ENCODE results near the gene RCBTB1.
A peak's percentile ranks its signal among the peaks of the same experiment; 100 is the strongest.
"Not testable (repeated sequence)": the region's sequence is repeated elsewhere in the genome, so short reads cannot be mapped to it uniquely, and the experiment has no call there.

The RCBTB1 gene

DNA sequence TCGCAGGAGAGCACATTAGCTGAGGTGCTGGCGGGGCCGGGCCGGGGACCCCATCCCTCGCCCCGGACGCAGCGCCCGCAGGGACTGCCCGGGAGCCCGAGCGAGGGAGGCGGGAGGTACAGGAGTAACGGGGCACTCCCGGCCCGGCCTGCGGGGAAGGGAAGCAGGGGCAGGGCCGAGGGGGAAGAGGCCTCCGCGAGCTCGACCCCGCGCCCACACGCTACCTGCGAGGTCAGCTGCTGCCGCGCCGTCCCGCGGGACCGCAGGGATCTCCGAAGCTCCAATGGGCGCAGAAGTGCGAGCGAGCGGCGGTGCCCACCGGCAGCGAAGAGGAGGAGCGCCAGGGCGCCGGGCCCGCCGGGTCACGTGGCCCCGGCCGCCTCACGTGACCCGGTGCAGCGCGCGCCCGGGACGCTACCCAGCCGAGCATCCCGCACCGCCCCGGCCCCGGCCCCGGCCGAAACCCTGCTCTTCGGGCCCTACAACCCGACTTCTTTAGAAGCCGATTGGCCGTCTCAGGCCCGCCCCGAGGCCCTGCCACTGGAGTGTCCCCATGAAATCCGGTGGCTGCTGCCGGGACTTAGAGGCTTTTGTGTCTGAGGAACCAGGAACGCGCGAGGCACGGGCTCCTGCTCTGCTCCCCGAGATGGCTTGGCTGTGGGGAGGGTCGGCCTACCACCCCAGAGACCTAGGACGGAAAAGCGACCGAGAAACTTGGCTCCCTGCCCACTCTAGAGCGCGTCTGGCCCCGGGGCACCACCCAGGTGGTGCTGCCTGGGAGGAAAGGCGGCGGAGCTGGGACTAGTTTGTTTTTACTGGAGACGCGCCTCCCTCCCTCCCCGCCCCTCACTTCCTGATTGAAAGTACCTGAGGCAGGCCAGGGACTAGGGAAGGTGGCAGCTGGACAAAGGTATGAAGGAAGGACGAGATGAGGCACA is at the start of gene RCBTB1:
Gene RCBTB1 (minus strand): TSS at position 339 of the 938 bp plus-strand sequence. CDS start 18,279 bp downstream, outside the sequence.
- DNase-seq: peak in 56 of 58 donors; percentile 19 to 86 (median 67)

DNA sequence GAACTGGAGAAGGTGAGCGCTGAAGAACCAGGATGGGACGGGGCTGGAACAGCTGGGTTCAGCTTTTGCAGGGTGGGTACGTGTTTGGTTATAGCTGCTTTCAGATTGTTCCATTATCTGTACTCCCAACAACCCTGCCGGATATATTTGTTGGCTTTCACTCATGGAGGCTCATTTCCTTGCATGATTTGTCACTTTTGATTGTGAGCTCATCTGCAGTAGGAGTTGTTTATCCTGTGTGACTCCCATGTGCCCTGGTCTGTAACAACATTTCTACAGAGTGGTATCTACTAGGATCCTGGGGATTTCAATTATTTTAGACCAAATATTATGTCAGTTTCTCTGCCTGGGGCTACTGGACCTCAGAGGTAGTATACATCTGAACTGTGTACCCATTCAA is 48.4 kb upstream of the RCBTB1 start:
- no peak for DNase-seq

DNA sequence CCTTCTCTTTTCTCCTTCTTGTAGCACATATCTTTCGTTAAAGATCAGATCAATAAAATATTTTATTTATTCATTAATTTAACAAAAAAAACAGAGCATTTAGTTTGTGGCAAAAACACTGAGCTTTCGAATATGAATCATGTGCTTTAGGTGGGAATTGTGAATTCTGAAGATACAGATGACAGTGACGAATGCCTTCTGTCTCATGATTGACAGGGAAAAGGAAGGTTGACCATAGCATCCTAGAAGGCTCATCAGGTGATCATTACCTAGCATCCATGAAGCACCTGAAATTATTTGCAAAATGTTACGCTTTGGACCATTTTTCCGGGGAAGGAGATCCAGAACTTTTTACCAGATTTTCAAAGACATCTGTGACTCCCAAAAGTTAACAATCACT is 46.8 kb upstream of the RCBTB1 start:
- no peak for DNase-seq

DNA sequence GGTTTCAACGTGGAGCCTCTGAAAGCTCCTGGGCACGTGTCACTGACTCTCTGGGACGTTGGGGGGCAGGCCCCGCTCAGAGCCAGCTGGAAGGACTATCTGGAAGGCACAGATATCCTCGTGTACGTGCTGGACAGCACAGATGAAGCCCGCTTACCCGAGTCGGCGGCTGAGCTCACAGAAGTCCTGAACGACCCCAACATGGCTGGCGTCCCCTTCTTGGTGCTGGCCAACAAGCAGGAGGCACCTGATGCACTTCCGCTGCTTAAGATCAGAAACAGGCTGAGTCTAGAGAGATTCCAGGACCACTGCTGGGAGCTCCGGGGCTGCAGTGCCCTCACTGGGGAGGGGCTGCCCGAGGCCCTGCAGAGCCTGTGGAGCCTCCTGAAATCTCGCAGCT is 45.2 kb upstream of the RCBTB1 start:
- DNase-seq: no peak

DNA sequence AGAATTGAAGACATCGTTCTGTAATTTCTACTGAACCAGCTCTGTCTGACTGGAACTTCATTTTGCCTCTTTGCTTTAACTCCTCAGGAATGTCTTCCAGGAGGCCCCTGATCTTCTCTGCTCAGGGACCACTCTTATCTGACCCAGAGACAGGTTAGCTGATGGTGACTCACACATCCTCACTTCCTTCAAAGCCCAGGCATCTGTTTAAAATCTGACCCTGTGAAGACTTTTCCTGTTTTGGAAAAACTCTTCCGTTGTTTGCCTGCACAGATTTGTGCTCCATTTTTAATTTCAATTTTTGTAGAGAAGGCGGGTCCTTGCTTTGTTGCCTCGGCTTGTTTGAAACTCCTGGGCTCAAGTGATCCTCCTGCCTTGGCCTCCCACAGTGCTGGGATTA is 44.6 kb upstream of the RCBTB1 start:
- no peak for DNase-seq

DNA sequence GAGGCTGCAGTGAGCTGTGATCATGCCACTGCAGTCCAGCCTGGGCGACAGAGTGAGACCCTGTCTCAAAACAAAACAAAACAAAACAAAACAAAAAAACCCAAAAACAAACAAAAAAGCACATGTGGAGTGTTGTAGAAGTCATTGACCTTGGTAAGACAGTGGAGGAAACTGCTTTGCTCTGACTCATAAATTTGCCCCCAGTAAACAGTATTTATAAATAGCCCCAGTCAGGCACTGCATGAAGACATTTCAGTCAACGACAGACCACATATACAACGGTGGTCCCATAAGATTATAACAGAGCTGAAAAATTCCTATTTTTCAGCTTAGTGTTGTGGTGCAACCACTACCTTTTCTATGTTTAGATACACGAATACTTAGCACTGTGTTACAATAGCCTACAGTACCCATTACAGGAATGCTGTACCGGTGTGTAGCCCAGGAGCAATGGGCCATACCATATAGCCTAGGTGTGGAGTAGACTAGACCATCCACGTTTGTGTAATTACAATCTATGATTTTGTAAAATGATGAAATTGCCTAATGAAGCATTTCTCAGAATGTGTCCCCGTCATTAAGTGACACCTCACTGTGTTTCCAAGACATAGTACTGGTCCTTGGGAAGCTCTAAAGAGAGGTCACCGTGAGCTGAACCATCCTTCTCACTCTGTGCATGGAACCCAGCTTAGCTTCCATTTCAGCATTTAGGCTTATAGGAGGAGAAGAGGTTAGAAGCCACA is 44.0 kb upstream of the RCBTB1 start:
- DNase-seq: no peak

DNA sequence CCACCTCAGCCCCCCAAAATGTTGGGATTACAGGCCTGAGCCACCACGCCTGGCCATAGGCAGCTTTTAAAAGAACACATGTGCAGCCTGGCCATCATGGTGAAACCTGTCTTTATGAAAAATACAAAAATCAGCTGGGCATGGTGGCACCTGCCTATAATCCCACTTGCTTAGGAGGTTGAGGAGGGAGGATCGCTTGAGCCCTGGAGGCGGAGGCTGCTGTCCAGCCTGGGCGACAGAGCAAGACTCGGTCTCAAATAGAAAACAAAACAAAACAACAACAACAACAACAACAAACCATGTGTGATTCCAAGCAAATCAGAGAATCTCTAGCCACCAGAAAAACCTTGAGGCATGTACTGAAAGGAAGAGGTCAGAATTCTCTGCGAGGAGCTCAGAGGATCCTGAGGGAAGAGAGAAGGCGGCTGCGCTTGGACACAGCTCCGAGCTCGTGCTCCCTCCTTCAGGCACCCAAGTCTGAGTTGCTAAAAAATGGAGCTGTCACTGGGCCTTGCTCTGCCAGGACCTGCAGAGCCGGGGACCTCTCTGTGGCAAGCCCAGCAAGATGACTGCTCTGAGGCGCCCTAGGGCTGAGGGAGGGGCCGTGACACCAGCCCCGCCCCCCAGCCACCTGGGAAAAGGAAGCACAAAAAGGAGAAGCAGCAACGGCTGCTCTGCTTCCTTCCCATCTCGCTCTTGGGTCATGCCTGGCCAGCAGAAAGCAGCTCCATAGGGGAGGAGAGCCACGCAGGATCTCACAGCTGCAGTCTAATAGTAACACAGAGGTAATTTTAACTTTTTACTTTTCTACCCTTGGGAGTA is 42.7 kb upstream of the RCBTB1 start, which contains the start of gene ARL11:
Gene ARL11 (plus strand): TSS at position 677 of the 822 bp plus-strand sequence. CDS start 1,941 bp downstream, outside the sequence.
- peak in 20 of 58 donors; percentile 2 to 47 (median 15) for DNase-seq

DNA sequence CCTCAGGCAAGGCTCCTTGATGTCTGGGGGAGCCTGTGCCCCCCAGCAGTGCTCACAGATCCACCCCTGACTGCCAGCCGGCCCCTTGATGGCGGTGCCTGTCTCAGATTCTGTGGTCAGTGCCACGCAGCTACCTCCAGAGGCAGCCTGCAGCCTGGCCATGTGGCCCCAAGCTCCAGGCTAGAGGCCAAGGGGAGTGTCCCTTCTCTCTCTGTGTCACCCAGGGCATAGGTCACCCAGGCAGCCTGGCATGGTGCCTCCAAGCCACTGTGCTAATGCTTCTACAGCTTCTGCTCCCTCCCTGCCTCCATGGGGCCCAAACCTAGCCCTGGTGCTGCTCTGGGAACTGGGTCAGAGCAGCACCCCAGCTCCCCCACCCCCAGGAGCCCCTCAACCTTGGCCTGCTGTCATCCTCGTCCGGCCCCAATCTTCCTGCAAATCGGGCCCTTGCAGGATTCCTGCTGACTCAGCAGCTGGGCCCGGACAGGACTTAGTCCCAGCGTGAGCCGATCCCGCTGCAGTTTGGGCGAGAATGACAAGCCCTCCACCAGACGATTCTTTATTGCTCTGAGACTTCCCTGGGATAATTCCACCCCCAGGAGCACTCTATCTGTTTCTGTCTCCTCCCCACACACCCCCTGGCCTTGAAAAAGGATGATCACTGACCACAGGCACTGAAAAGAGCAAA is 40.2 kb upstream of the RCBTB1 start:
- peak in 5 of 58 donors; percentile 19 to 68 (median 41) for DNase-seq

DNA sequence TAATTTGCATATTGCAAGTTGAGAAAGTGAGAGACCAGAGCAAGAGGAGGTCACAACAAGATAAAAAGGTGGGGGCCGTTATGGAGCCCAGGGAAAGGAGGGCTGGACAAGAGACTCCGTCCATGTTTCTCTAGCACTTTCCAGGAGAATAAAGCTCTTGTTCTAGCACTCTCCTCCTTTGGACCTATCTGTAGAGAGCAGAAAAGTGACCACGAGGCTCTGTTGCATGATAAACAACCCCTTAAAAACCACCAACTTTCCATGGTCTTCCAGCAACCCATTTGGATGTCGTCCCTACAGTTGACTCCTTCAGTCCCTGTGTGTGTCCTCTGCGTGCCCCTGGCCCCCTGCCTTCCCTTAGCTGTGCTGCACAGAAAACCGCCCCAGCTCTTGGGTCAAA is 38.9 kb upstream of the RCBTB1 start:
- no peak for DNase-seq

DNA sequence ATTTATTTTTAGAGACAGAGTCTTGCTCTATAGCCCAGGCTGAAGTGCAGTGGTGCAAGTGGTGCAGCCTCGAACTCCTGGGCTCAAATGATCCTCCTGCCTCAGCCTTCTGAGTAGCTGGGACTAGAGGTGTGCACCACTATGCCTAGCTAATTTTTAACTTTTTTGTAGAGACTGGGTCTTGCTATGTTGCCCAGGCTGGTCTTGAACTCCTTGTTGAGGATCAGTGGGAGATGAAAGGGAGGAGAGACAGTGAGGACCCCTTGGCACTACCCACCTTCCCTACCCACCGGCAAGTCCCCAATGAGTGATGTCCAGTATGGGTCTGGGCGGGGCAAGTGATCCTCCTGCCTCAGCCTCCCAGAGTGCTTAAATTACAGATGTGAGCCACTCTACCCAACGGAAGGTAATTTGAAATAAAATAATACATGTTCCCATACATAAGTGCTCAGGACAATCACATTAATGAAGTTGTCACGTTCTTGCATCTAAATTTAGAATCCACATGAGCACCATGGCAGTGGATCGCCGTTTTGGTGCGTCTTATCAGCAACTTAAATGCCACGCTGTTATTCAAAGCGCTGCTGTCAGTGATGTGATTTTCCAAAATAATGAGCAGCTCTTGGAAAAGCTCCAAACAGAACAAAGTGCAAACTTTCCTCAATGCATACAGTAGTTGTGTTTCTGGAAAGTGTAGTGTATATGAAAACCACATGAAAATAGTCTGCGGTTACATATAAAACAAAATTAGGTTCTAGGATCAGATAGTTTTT is 37.0 kb upstream of the RCBTB1 start:
- no peak for DNase-seq

DNA sequence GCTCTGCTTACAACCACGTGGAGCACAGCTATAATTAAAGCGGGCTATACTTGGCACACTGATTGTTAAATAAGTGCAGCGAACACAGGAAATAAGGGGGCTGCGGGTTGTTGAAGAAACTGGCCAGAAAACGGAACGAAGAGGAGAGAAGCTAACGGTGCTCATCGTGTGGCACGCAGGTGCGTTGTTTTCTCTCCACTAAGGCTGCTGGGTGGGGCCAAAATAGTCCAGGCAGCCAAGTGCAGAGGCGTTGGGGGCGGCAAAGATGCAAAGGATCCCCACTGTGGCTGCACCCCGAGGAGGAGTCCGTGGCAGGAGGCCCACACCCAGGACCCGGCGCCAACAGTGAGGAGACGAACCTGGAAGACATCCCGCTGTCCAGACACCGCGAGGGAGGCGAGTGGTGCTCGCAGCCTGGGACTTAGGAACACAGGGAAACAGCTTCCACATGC is 34.8 kb upstream of the RCBTB1 start:
- peak in 19 of 58 donors; percentile 3 to 36 (median 16) for DNase-seq

DNA sequence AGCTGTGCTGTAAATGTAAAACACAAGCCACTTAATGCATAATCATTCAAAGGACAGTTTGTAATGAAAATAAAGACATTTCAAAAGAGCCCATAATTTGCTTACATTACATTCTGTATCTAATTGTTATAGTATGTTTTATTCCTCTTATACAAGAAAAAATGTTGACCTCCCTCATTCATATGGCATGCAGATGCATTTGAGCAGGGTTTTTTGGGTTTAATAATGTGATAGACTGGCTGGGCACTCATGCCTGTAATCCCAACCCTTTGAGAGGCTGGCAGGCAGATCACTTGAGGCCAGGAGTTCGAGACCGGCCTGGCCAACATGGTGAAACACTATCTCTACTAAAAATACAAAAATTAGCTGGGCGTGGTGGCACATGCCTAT is 31.3 kb upstream of the RCBTB1 start:
- DNase-seq: no peak

DNA sequence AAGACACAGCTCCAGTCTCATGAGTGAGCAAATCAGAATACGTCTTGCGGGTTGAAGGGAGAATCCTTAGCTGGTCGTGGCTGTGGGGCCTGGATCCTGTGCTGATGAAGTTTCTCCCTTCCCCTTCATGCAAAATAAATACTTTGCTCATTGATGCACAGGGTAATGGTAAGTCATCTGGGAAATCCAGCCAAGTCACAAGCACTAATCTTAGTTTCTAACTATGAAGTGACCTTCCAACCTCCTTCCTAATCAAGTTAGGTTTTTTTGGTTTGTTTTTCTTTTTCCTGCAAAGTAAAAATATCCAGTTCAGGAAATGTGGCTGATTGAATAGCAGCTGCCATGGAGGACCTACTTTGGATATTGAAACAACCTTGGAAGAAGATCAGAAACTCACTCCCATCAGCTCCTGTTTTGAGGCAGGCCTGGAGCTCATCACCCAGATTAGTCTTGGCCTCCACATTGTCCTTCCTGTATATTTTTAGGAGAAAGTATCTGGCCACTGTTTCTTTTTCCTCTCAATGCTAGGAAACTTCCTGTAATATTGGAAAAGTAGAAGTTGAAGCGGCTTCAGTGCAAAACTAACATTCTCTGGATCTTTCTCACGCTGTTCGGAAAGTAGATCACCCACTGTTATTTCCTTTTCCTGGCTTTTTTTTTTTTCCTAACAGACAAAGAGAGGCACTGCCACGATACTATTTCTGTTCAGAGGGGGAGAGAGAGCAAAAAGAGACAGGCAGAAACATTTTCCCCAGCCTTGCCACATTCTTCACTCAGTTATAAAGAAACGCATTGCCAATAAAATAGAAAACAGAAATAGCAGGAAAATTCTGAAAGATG is 30.7 kb upstream of the RCBTB1 start:
- DNase-seq: peak in 1 of 58 donors; percentile 12

DNA sequence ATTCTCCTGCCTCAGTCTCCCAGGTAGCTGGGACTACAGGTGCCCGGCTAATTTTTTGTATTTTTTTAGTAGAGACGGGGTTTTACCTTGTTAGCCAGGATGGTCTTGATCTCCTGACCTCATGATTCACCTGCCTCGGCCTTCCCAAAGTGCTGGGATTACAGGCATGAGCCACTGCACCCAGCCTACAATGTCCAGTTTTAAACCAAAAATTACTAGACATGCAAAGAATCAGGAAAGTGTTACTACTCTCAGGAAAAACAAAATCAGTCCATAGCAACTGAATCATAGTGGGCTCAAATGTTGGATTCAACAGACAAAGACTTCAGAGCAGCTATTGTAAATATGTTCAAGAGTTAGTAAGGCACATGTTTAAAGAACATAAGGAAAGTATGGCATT is 26.7 kb upstream of the RCBTB1 start:
- DNase-seq: not testable (repeated sequence)

DNA sequence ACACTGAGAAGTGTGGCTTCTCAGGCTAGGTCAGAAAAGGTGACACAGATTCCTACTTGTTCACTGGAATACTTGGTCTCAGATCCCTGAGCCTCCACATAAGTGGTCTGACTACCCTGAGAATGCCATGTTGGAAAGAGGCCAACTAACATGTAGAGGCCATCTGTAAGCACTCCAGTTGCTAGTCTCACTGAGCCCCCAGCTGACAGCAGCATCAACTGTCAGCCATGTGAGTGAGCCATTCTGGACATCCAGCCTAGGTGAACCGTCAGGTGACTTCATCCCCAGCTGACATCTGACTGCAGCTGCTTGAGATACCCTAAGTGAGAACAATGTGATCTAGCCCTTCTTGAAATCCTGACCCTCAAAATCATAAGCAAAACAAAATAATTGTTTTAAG is 24.8 kb upstream of the RCBTB1 start:
- no peak for DNase-seq

DNA sequence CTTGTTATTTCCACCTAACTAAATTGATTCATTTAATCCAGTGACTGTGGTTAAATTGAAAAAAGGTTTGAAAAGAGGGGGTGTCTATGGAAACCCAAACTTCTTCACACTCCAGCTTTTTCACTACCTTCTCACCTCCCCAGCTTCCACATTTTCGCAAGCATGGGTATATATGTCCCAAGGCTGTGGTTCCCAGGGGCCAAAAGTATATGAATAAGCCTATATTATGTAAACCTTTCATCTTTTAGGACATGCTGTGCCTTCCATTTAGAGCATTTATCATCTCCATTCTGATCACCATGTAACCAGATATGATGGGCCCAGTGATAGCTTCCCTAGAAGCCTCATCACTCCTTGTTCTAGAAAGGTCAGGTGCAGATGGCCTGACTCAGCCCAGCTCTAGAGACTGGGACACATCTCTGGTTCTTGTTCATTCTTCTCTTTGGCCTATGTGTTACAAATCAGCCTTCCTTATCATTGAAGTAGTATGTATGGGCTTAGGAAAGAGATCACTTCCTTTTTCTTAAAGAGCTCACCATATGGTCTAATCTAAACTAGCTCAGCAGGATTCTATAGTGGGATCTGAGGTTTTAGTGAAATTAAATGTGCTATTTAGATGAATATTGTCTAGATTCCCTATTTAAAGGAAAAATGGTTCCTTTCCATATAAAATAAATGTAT is 23.4 kb upstream of the RCBTB1 start:
- no peak for DNase-seq

DNA sequence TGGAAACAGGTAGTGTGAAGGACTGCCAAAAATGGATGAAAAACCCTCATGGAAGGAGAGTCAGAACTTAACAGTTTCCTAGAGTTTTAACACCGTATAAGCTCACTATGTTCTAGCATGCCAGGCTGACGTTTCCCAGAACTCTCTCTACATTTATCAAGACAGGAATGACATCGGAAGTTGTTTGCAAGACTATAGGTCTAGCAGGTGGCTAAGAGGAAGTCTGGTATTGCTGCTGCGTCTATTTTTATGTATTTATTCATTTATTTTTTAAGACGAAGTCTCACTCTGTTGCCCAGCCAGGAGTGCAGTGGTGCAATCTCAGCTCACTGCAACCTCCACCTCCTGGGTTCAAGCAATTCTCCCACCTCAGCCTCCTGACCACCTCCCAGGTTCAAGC is 22.4 kb upstream of the RCBTB1 start:
- no peak for DNase-seq
